Vagina (tissue), 2 donors: ENCODE results near the gene LRRFIP1. TPM values are rescaled to one million over a fixed set of nuclear protein-coding genes. Genes with fewer than 3 reads are reported as not detected.

Experiments used
- DNase-seq, 2 donors: peaks; one replicate each; pipeline ENCODE4 v3.0.0-alpha.2; 2017; ENCODE audit errors: extremely low spot score in 2 of 2
- H3K27ac ChIP-seq: fragments of 200-600 bp; sonication (generic); one replicate; pipeline ENCODE4 v1.5.1; 2019
- H3K27me3 ChIP-seq: fragments of 200-600 bp; sonication (generic); one replicate; pipeline ENCODE4 v1.5.1; 2019
- H3K36me3 ChIP-seq, 2 donors: fragments of 200-600 bp; sonication (generic); one replicate each; pipeline ENCODE4 v1.5.1; 2017 to 2019
- H3K4me1 ChIP-seq: fragments of 200-600 bp; sonication (generic); one replicate; pipeline ENCODE4 v1.5.1; 2019
- H3K4me3 ChIP-seq, 2 donors: fragments of 200-600 bp; sonication (generic); 1 replicate in 1 of 2; 2 replicates in 1 of 2; pipeline ENCODE4 v1.5.1; 2016 to 2019
- H3K9me3 ChIP-seq: fragments of 200-600 bp; sonication (generic); one replicate; pipeline ENCODE4 v1.5.1; 2019
- POLR2A ChIP-seq, 2 donors: fragments of 450-650 bp; IDR thresholded peaks; one replicate each; pipeline ENCODE4 v1.6.1; 2017; ENCODE audit warnings: antibody characterized with exemption in 2 of 2, mild to moderate bottlenecking in 2 of 2, moderate library complexity in 2 of 2
- POLR2AphosphoS5 ChIP-seq, 2 donors: sonication (generic); formaldehyde crosslinking; IDR thresholded peaks; one replicate each; pipeline ENCODE4 v1.9.0; 2017; ENCODE audit warnings: antibody characterized with exemption in 2 of 2, mild to moderate bottlenecking in 2 of 2, low read depth in 1 of 2; ENCODE audit not compliant: insufficient read depth in 1 of 2
- intact Hi-C: fragments of 100-400 bp; cut with DNase I; formaldehyde crosslinking; loops from one replicate; pipeline ENCODE4 v1.15.1; 2023
- total RNA-seq: library from RNA; depleted of rRNA; stranded (reverse); fragments of >200 nt; gene quantifications from one replicate; pipeline ENCODE4 v1.2.3, GENCODE V29; 2016
- TF ChIP-seq, protein P1 (sequence below), 3 experiments: fragments of 450-650 bp in 2 of 3; fragments of 200-600 bp in 1 of 3; sonication (generic) in 1 of 3; IDR thresholded peaks; one replicate each; pipeline ENCODE4 v1.5.1; 2017 to 2019; ENCODE audit warnings: antibody characterized with exemption in 3 of 3, mild to moderate bottlenecking in 2 of 3, moderate library complexity in 2 of 3

The LRRFIP1 gene
- total RNA-seq, 1 donor from 2014 or later: 132 TPM

DNA sequence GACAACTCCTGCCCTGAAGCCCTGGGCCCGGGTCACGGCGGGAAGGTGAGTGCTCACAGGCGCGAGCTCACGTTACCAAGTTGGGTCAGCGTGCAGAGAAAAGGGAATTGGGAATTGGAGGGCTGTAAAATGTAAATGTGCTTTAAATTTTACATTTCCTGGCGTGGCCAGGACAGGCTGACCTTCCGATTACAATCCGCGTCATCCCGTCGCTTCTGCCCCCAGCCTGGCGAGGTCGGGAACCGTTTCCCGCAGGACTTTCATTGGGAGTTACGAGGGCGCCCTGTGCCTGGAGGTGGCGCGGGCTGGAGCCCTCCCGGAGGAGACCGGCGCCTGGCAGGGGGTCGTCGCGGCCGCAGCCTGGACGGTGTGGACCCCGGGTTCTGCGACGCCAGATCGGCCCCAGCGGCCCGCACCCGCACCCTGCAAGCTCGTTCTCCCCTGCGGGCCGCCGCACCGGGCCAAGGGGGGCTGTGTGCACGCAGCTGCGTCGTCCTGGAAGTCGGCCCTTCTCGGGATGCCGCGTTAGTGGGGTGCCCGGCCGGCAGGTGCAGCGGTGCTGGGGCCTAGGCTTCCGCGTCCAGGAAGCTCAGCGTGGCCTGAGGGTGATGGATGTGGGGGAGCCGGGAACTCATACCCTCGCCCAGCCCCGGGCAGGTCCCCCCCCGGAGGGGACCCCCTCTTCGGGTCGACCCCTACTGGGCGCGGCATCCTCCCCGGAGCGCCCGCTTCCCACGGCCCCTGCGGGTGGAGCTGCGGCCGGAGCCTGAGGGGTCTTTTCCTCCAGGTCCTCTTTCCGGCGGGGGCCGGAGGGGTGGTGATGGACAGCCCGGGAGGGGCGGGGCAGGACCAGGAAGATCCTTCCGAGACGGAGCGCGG lies 63.9 kb downstream of the LRRFIP1 start:
- H3K4me3 ChIP-seq: peak overlapping the region; percentile 88 to 93
- no peak for DNase-seq
- H3K27me3 ChIP-seq: no peaks in the 10 kb centered on the region
- no peaks in the 10 kb centered on the region for H3K36me3 ChIP-seq
- peaks cover 74% of the 10 kb centered on the region for H3K4me1 ChIP-seq
- H3K27ac ChIP-seq: peak overlapping the region; percentile 99
- TF ChIP-seq, protein P1, sequence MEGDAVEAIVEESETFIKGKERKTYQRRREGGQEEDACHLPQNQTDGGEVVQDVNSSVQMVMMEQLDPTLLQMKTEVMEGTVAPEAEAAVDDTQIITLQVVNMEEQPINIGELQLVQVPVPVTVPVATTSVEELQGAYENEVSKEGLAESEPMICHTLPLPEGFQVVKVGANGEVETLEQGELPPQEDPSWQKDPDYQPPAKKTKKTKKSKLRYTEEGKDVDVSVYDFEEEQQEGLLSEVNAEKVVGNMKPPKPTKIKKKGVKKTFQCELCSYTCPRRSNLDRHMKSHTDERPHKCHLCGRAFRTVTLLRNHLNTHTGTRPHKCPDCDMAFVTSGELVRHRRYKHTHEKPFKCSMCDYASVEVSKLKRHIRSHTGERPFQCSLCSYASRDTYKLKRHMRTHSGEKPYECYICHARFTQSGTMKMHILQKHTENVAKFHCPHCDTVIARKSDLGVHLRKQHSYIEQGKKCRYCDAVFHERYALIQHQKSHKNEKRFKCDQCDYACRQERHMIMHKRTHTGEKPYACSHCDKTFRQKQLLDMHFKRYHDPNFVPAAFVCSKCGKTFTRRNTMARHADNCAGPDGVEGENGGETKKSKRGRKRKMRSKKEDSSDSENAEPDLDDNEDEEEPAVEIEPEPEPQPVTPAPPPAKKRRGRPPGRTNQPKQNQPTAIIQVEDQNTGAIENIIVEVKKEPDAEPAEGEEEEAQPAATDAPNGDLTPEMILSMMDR (IDR thresholded peaks at IDR 0.05): no peak
- TF ChIP-seq POLR2A (IDR thresholded peaks at IDR 0.05) (peak in 1 of 2 donors; percentile 64), POLR2AphosphoS5 (IDR thresholded peaks at IDR 0.05; ENCODE audit: insufficient read depth in 1 of 2, low read depth in 1 of 2) (peak in 1 of 2 donors; percentile 94)
- H3K9me3 ChIP-seq: no peaks in the 10 kb centered on the region
- intact Hi-C loops: loop anchor here (5.0 kb wide), 1 partner anchor 46 kb away; no protein-coding TSS in a partner anchor

DNA sequence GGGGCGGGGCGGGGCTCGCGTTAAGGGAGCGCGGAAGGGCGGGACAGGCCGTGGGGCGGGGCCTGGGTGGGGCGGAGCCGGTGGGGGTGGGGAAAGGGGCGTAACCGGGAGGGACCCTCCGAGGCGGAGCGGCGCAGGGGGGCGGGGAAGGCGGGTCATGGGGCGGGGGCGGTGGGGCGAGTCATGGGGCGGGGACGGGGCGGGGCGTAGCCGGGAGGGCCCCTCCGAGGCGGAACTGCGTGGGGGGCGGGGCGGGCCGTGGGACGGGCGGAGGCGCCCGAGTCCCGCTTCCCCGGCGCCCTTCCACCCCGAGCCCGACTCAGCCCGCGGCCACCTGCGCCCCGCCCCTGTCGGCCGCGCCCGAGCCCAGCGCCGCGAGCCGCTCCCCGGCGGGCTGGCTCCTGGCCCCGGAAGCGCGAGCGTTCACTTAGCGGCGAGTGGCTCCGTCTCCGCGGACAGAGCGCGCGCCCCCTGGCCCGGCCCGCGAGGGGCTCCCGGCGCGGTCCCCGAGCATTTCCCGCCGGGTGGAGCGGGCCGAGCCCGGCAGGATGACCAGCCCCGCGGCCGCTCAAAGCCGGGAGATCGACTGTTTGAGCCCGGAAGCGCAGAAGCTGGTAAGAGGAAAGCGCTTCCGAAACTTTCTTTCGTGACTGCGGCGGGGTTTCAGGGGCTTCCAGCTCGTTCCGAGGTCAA lies 64.7 kb downstream of the LRRFIP1 start:
- Histone ChIP-seq H3K4me3 (peak overlapping the region; percentile 88 to 93), H3K36me3 (no peaks in the 10 kb centered on the region), H3K9me3 (no peaks in the 10 kb centered on the region), H3K4me1 (peaks cover 75% of the 10 kb centered on the region), H3K27me3 (no peaks in the 10 kb centered on the region), H3K27ac (peak overlapping the region; percentile 99)
- intact Hi-C loops: loop anchor here (5.0 kb wide), 1 partner anchor 45 kb away; no protein-coding TSS in a partner anchor
- peak in 1 of 2 donors; percentile 84 for TF ChIP-seq POLR2A (IDR thresholded peaks at IDR 0.05)
- TF ChIP-seq, protein P1 (IDR thresholded peaks at IDR 0.05): no peak
- no peak for DNase-seq

DNA sequence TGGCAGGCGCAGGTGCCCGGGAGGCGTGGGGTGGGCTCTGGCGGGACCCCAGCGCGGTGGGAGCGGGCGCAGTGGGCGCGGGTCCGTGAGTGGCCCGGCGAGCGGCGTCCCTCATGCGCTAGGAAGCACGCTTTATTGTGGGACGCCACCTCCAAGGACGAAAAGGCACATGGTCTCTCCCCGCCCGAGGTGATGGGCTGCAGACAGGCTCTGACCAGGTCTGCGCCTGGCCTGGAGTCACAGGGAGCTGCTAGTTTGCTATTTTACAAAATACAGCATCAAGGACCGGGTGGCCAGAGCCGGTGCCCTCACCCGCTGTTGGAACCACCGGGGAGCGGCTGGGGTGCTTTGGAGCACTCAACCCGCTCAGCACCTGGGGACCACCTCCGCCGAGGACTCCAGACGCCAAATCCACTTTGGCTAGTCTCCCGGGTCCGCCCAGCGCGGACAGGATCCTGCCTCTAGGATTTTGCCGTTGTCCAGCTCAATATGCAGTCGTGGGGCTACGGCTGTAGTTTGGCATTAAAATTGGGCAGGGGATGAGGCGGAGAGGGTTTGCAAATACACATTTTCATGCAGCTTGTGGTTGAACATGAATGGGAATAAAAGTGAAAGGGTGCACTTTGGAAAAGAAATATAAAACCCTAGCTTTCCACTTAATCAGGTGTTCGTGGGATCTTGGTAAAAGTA lies 65.4 kb downstream of the LRRFIP1 start:
- H3K36me3 ChIP-seq: no peaks in the 10 kb centered on the region
- TF ChIP-seq, protein P1 (IDR thresholded peaks at IDR 0.05): no peak
- peak in 1 of 2 donors; percentile 74 for TF ChIP-seq POLR2AphosphoS5 (IDR thresholded peaks at IDR 0.05; ENCODE audit: insufficient read depth in 1 of 2, low read depth in 1 of 2)
- no peaks in the 10 kb centered on the region for H3K27me3 ChIP-seq
- peaks cover 78% of the 10 kb centered on the region for H3K4me1 ChIP-seq
- intact Hi-C loops: loop anchor here (5.0 kb wide), 1 partner anchor 45 kb away; no protein-coding TSS in a partner anchor
- no peaks in the 10 kb centered on the region for H3K9me3 ChIP-seq
- no peak for DNase-seq
- H3K27ac ChIP-seq: peak overlapping the region; percentile 99
- H3K4me3 ChIP-seq: peak overlapping the region; percentile 58 to 93

- intact Hi-C loops: loop anchor here (5.0 kb wide), 1 partner anchor 44 kb away; no protein-coding TSS in a partner anchor
- Histone ChIP-seq H3K27me3 (no peaks in the 10 kb centered on the region), H3K36me3 (no peaks in the 10 kb centered on the region), H3K4me1 (peaks cover 80% of the 10 kb centered on the region), H3K4me3 (peak overlapping the region; percentile 58 to 93), H3K27ac (peak overlapping the region; percentile 99), H3K9me3 (no peaks in the 10 kb centered on the region)
- TF ChIP-seq POLR2A (IDR thresholded peaks at IDR 0.05): no peak
- peak in 1 of 2 donors; percentile 69 for TF ChIP-seq POLR2AphosphoS5 (IDR thresholded peaks at IDR 0.05; ENCODE audit: insufficient read depth in 1 of 2, low read depth in 1 of 2)
- TF ChIP-seq, protein P1 (IDR thresholded peaks at IDR 0.05): no peak
- no peak for DNase-seq
Measured at GRCh38 chr2:237693291-237693994, 66.1 kb downstream of the LRRFIP1 start.
